Epithelial cell of proximal tubule (primary cell): Measurements from ENCODE around the gene TEAD2. TPM values are rescaled to one million over a fixed set of nuclear protein-coding genes. Genes with fewer than 3 reads are reported as not detected.

Experiments used
- DNase-seq: peaks from one replicate; pipeline ENCODE4 v3.0.0-alpha.2; 2011; ENCODE audit warnings: low read depth
- H3K4me3 ChIP-seq: 2 replicates; pipeline ENCODE4 v1.5.1; 2011; ENCODE audit warnings: low read depth, mild to moderate bottlenecking, low read length
- CTCF ChIP-seq: conservative IDR thresholded peaks from 2 replicates; pipeline ENCODE4 v1.5.1; 2012; ENCODE audit warnings: low read depth, mild to moderate bottlenecking, low read length
- total RNA-seq: library from RNA; depleted of rRNA; stranded (reverse); fragments of >200 nt; gene quantifications from 2 replicates; pipeline ENCODE4 v1.2.3, GENCODE V29; 2015

TEAD2 gene
- total RNA-seq, 1 donor from 2014 or later = 89.5 TPM

- TF ChIP-seq CTCF = no peak
- DNase-seq = no peak
- H3K4me3 ChIP-seq = no peak overlapping the region
These were observed 2.1 kb downstream of the TEAD2 start for GRCh38 chr19:49359851-49360820.

GRCh38 chr19:49357186-49357585 lies 5.0 kb downstream of the TEAD2 start:
- DNase-seq = no peak
- H3K4me3 ChIP-seq = no peak overlapping the region
- no peak for TF ChIP-seq CTCF

GRCh38 chr19:49356382-49356781 lies 5.8 kb downstream of the TEAD2 start:
- DNase-seq = no peak
- no peak for TF ChIP-seq CTCF
- no peak overlapping the region for H3K4me3 ChIP-seq

GRCh38 chr19:49355909-49356353 lies 6.3 kb downstream of the TEAD2 start:
- no peak for DNase-seq
- H3K4me3 ChIP-seq = no peak overlapping the region
- TF ChIP-seq CTCF = no peak

- H3K4me3 ChIP-seq = no peak overlapping the region
- TF ChIP-seq CTCF = no peak
- DNase-seq = no peak
These were observed 12.6 kb downstream of the TEAD2 start for GRCh38 chr19:49349567-49349966.

- TF ChIP-seq CTCF = no peak
- DNase-seq = no peak
- H3K4me3 ChIP-seq = no peak overlapping the region
These were observed 13.7 kb downstream of the TEAD2 start for GRCh38 chr19:49348305-49349189.
